Subcutaneous abdominal adipose tissue (tissue), 5 donors: ENCODE data around the gene DNAJB13.
A peak's percentile ranks its signal among the peaks of the same experiment; 100 is the strongest.

Experiments
- H3K27ac ChIP-seq: one replicate; pipeline ENCODE4 v1.7.0; 2013; ENCODE audit warnings: low read depth, mild to moderate bottlenecking, inconsistent platforms, low read length, moderate library complexity
- H3K27me3 ChIP-seq, 5 donors: one replicate each; pipeline ENCODE4 v1.7.0; 2013; ENCODE audit warnings: low read length in 5 of 5, inconsistent platforms in 1 of 5; ENCODE audit not compliant: control insufficient read depth in 5 of 5, insufficient read depth in 4 of 5
- H3K36me3 ChIP-seq, 5 donors: one replicate each; pipeline ENCODE4 v1.7.0; 2013; ENCODE audit warnings: low read length in 5 of 5; ENCODE audit not compliant: control insufficient read depth in 5 of 5, insufficient read depth in 5 of 5
- H3K4me1 ChIP-seq, 5 donors: one replicate each; pipeline ENCODE4 v1.7.0; 2013; ENCODE audit warnings: low read length in 5 of 5, mild to moderate bottlenecking in 3 of 5, moderate library complexity in 1 of 5; ENCODE audit not compliant: control insufficient read depth in 5 of 5, insufficient read depth in 5 of 5
- H3K4me3 ChIP-seq, 5 donors: one replicate each; pipeline ENCODE4 v1.7.0; 2013; ENCODE audit warnings: low read length in 5 of 5, low read depth in 1 of 5
- H3K9ac ChIP-seq, 5 donors: one replicate each; pipeline ENCODE4 v1.7.0; 2013; ENCODE audit warnings: low read length in 5 of 5, mild to moderate bottlenecking in 4 of 5, moderate library complexity in 3 of 5
- H3K9me3 ChIP-seq, 5 donors: one replicate each; pipeline ENCODE4 v1.7.0; 2013; ENCODE audit warnings: low read length in 5 of 5; ENCODE audit not compliant: control insufficient read depth in 5 of 5
- donor health status: healthy.
- donor health status: healthy.
- donor health status: healthy.
- donor health status: healthy.
- donor health status: healthy.

The DNAJB13 gene

GRCh38 chr11:73950869-73951710 lies at the start of gene DNAJB13:
DNAJB13 (plus strand) TSS chr11:73951026; CDS start chr11:73951070, 44 bp downstream.
- Histone ChIP-seq H3K4me3 (no peak within 1 kb of the TSS), H3K4me1 (no peaks in the 10 kb centered on the region), H3K9ac (no peak within 1 kb of the TSS), H3K9me3 (no peaks in the 10 kb centered on the region), H3K27me3 (peaks cover 0 to 3% (median 0%) of the 10 kb centered on the region in 5 donors), H3K36me3 (no peaks in the 10 kb centered on the region), H3K27ac (no peak within 1 kb of the TSS)

- Histone ChIP-seq H3K27ac (no peak overlapping the region), H3K9me3 (no peaks in the 10 kb centered on the region), H3K9ac (no peak overlapping the region), H3K4me3 (no peak overlapping the region), H3K27me3 (no peaks in the 10 kb centered on the region), H3K36me3 (peaks cover 20 to 37% (median 26%) of the 10 kb centered on the region in 5 donors), H3K4me1 (no peaks in the 10 kb centered on the region)
These were observed 48.5 kb upstream of the DNAJB13 start for GRCh38 chr11:73902303-73902702.

DNA sequence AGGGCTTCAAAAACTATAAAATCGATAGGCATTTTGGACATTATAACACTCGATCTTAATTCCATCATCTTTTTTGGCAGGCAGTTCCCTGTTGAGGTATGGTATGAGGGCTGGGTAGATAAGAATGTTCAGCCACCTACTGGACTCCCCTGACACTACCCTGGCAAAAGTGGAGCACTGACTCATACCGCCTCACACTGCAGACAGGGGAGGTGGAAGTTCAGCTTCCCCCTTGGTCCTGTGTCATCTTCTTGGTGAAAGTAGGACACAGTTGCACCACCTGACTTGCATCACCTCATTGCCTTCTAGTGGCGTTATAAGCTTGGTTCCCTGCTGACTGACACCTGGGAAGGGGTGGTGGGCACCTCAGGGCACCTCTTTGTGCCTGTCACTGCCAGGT lies 43.6 kb upstream of the DNAJB13 start:
- Histone ChIP-seq H3K4me1 (no peaks in the 10 kb centered on the region), H3K36me3 (peaks cover 23 to 47% (median 38%) of the 10 kb centered on the region in 5 donors), H3K9ac (no peak overlapping the region), H3K9me3 (no peaks in the 10 kb centered on the region), H3K4me3 (no peak overlapping the region), H3K27ac (no peak overlapping the region), H3K27me3 (no peaks in the 10 kb centered on the region)

DNA sequence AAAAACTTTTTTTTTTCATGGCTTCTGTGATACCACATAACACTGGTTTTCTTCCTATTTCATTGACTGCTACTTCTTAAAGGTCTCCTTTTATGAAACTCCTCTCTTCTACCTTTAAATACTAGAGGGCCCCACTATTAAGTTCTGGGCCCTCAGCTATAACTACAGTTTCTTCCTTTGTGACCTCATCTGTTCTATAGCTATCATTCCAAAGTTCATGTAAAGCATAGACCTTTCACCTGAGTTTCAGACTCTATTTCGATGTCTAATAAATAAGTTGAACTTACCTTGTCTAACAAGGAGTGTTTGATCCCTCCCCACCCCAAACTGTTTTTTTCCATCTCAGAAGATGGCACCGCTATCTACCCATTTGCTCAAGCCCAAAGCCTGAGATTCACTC lies 38.8 kb upstream of the DNAJB13 start:
- no peak overlapping the region for H3K4me3 ChIP-seq
- no peak overlapping the region for H3K9ac ChIP-seq
- no peak overlapping the region for H3K27ac ChIP-seq
- H3K36me3 ChIP-seq, result peaks cover 20 to 80% (median 66%) of the 10 kb centered on the region in 5 donors
- H3K27me3 ChIP-seq, result no peaks in the 10 kb centered on the region
- no peaks in the 10 kb centered on the region for H3K9me3 ChIP-seq
- H3K4me1 ChIP-seq, result no peaks in the 10 kb centered on the region

DNA sequence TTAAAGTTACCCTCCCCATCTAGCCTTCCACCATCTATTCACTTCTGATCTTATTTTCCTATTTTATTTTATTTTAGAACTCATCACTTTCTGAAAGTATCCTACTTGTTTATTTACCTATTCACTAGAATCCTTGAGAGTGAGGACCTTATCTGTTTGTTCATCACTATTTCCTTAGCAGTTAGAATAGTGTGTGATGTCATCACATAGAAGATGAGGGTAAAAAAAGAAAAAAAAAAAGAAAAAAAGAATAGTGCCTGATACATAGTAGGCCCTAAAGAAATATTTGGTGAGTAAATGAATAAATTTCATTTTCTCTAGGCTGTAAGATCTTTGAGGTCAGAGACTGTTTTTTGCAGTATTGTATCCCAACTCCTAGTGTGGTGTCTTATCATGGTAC lies 37.4 kb upstream of the DNAJB13 start:
- Histone ChIP-seq H3K36me3 (peaks cover 20 to 78% (median 67%) of the 10 kb centered on the region in 5 donors), H3K9ac (no peak overlapping the region)

GRCh38 chr11:73914284-73914683 lies 36.5 kb upstream of the DNAJB13 start:
- Histone ChIP-seq H3K27ac (no peak overlapping the region), H3K4me1 (no peaks in the 10 kb centered on the region), H3K9me3 (no peaks in the 10 kb centered on the region), H3K4me3 (no peak overlapping the region), H3K27me3 (no peaks in the 10 kb centered on the region), H3K36me3 (peaks cover 25 to 82% (median 74%) of the 10 kb centered on the region in 5 donors), H3K9ac (no peak overlapping the region)

More for the DNA sequence above, 37.4 kb upstream of the DNAJB13 start:
- H3K9me3 ChIP-seq, result no peaks in the 10 kb centered on the region
- no peak overlapping the region for H3K27ac ChIP-seq
- H3K4me1 ChIP-seq, result no peaks in the 10 kb centered on the region
- no peaks in the 10 kb centered on the region for H3K27me3 ChIP-seq
- H3K4me3 ChIP-seq, result no peak overlapping the region

- no peak overlapping the region for H3K9ac ChIP-seq
- H3K9me3 ChIP-seq, result no peaks in the 10 kb centered on the region
- H3K36me3 ChIP-seq, result peaks cover 28 to 75% (median 60%) of the 10 kb centered on the region in 5 donors
- H3K4me1 ChIP-seq, result no peaks in the 10 kb centered on the region
- H3K27ac ChIP-seq, result no peak overlapping the region
- H3K4me3 ChIP-seq, result no peak overlapping the region
- H3K27me3 ChIP-seq, result no peaks in the 10 kb centered on the region
These were observed 34.4 kb upstream of the DNAJB13 start for GRCh38 chr11:73916435-73916834.

DNA sequence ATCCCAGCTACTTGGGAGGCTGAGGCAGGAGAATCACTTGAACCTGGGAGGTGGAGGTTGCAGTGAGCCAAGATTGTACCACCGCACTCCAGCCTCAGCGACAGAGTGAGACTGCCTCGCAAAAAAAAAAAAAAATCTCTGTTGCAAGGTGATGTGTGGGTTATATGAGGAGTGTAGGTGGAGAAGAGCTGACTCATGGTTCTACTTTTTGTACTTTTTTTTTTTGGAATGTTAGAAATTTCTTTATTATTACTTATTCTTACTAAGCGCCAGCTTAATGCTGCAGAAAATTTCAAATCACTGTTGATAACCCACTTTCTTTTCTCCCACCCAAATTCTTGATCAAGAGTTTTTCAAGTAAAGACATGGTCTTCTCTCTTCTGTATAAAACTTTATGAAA lies 29.6 kb upstream of the DNAJB13 start:
- Histone ChIP-seq H3K9me3 (no peaks in the 10 kb centered on the region), H3K4me3 (no peak overlapping the region), H3K27ac (no peak overlapping the region), H3K4me1 (no peaks in the 10 kb centered on the region), H3K36me3 (peaks cover 27 to 54% (median 44%) of the 10 kb centered on the region in 5 donors), H3K9ac (no peak overlapping the region), H3K27me3 (no peaks in the 10 kb centered on the region)

DNA sequence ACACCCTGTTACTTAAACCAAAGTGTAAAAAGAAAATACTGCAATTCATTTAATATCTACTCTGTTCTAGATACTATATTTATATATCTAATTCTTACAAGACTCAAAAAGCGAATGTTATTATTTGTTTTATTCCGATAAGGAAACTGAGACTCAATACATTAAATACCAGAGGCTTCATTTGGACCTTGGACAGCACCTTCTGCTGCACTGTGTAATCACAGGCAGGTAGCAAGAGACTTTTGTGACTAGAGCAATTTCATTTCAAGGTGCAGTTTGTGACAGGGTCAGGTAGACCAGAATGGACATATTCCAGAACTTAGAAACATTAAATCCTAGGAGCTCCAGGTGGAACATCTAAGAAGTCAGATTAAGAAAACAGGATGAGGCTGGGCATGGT lies 21.4 kb upstream of the DNAJB13 start:
- Histone ChIP-seq H3K36me3 (peaks cover 22 to 56% (median 37%) of the 10 kb centered on the region in 5 donors), H3K27ac (no peak overlapping the region), H3K27me3 (no peaks in the 10 kb centered on the region), H3K4me1 (no peaks in the 10 kb centered on the region), H3K4me3 (no peak overlapping the region), H3K9me3 (no peaks in the 10 kb centered on the region), H3K9ac (no peak overlapping the region)

- Histone ChIP-seq H3K4me1 (no peaks in the 10 kb centered on the region), H3K27me3 (no peaks in the 10 kb centered on the region), H3K9me3 (no peaks in the 10 kb centered on the region), H3K36me3 (peaks cover 25 to 47% (median 34%) of the 10 kb centered on the region in 5 donors), H3K9ac (peak overlapping the region in 1 of 5 donors; percentile 43), H3K4me3 (no peak overlapping the region), H3K27ac (no peak overlapping the region)
These were observed 19.7 kb upstream of the DNAJB13 start for GRCh38 chr11:73931039-73931645.
